ENCODE measurements around the gene ACOXL.
"Not testable (repeated sequence)": the region's sequence is repeated elsewhere in the genome, so short reads cannot be mapped to it uniquely, and the experiment has no call there.

ACOXL gene

DNA sequence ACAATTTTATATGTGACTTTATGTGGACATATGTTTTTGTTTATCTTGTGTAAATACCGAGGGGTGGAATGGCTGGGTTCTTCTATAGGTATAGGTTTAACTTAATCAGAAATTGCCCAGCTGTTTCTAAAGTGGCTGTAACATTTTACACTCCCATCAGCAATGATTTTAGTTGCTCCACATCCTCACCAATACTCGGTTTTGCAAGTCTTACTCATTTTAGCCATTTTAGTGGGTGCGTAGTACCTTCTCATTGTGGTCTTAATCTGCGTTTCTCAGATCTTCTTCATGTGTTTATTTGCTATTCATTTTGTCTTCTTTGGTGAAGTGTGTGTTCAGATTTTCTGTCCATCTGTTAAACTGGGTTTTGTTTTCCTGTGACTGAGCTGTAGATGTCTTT, 292.9 kb downstream of the ACOXL start:
- no peak for DNase-seq

GRCh38 chr2:111028720-111029119, 296.3 kb downstream of the ACOXL start:
- no peak for DNase-seq

GRCh38 chr2:111029181-111029927, 297.0 kb downstream of the ACOXL start:
- DNase-seq: no peak

DNA sequence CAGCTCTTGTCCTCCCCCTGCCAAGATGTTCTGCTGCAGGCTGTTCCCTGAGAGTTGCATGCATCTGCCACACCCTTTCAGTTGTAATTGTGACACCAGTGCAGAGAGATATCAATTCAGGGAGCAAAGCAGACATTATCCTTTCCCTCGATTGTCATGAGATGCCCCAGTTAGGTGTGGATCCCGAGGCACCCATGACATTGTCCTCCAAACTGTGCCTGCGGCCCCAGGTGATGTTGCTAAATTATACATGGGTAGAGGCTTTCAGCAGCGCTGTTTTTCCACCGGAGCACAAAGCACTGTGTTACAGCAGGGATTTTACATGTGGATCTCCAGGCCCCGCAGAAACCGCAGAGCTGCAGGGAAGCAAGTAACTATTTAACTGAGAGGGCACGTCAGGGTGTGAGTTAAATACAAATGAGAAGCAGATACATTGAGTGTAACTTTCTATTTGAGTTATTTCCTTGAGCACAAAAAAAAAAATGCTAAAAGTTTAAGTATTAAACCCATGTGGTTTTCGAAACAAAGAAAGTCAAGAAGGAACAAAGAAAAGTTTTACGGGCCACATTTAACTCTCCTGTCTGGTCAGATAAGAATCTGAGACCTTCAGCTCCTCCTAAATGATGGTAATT, 298.0 kb downstream of the ACOXL start:
- DNase-seq: no peak

GRCh38 chr2:111030945-111031344, 298.6 kb downstream of the ACOXL start:
- DNase-seq: no peak

DNA sequence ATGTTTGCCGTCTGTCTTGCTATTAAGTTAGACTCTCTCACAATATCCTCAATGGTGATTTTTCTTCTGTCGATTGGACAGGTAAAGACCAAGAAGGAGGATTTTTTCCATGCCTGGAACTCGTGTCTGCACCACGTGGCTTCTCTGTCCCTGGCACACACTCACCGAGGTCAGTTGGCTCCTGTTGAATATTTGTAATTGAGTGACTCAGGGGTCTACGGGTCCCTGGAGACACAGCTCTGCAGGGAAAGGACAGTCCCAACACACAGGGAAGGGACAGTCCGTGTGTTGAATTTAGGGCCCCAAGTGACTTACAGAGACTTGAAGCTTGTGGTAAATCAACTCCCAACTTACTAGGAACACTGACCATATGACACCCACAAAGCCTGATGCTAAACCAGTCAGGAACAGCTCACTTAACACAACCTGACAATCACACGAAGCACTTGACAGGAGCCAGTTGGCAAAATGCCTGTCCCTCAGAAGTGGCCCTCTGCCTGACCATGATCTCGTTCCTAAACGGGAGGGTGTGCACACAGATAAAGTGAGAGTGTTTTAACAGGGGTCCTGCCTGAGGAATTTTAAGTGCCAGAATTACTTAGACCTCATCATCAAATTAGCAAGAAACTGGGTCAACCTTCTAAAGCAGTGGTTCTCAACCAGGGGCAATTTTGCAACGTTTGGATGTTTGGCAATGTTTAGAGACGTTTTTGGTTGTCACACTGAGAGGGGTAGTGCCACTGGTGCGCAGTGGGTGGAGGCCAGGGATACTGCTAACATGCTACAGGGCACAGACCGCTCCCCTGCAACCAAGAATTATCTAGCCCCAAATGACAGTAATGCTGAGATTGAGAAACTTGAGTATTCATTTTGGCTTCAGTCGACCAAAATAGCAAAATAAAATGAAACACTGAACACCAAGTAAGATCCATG, 299.4 kb downstream of the ACOXL start:
- no peak for DNase-seq

GRCh38 chr2:111032721-111033429, 300.5 kb downstream of the ACOXL start:
- DNase-seq: no peak

DNA sequence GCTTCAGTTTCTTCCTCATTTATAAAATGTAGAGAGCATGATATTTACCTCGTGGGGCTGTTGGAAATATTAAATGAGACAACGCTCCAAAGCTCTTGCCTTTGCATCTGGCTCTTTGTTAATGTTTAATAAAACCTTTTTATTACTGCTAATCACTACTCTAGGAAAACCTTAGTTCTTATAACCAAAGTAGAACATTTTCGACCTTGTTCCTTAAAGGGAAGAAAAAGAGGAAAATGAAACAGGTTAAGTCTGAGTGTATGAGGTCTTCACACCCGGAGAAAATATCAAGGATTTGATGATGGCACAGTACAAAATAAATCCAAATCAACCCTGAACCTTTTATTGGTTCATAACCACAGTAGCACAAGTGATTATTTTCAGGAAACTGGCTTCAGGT, 301.8 kb downstream of the ACOXL start:
- no peak for DNase-seq

DNA sequence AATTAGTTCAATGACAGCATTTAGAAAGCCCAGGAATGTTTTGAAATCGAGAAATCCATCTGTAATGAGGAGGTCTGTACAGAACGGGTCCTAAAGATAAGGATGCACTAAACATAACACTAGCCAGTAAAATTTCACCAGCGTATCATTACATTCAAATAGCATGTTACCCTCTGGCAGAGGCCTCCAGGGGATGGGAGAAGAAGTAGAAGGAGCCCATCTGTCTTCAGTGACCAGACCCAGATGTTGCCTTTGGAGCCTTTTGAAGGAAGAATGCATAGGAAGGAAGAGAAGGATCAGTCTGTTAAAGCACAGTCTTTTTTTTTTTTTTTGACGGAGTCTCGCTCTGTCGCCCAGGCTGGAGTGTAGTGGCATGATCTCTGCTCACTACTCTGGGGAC, 302.2 kb downstream of the ACOXL start:
- no peak for DNase-seq

DNA sequence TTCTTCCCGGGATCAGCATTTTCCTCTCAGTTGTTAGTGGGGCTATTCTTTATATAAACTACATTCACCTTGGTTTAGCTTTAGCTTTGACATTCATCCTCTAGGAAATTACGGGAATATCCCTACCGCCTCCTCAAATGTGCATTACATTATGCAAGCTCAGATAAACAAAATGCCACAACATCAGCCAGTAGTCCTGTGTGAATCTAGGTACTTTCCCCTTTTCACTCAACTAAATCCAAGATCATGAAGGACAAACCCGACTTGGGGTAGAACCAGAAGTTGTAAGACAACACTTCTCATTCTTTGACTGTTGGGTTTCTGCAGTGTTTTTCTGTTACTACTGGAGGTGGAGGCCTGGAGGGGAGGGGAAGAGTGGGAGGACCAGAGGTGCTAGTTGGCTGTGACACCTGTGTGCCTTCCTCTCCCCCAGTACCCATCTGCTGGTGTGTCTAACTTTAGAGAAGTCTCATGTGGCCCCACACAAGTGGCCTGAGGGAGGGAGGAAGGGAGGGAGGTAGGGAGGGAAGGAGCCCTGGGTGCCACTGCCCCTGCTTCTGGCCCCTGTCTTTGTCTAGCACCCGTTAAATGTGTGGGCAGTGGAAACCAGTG, 303.6 kb downstream of the ACOXL start:
- DNase-seq: no peak

- no peak for DNase-seq
Measured at GRCh38 chr2:111037128-111037527, 304.8 kb downstream of the ACOXL start.

DNA sequence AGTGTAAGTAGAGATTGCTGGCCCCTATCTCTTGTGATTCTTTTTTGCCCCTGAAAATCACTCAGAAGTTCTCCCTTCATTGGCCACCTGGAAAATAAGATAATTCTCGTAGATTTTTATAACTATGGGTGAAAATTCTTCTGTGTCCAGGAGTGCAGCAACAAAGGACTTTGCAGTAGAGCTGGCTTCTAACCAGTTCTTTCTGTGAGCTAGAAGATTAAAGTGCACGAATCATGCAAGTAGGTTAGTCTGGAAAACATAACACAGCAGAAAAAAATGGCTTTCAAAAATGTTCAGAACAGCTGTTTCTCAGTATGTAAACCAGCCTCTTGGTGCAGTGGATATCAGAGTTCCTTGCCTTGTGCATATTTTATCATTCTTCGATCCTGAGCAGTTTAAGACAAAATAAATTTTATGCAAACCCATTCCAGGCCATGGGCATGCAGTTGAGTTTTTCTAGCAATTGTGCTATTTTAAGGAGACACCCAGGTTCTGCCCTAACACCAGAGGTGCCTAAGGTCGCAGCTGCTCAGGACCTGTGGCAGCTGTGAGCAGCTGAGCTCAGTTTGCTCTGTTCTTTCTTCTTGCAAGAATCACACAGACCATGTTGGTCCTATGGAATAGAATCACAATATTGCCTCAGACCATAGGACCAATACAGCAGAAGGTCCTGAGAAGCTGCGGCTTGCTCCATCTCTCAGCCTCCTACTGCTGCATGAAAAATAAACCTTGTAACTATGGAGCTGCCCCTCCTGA, 307.4 kb downstream of the ACOXL start:
- DNase-seq: no peak

GRCh38 chr2:111041398-111042202, 309.2 kb downstream of the ACOXL start:
- DNase-seq: no peak

DNA sequence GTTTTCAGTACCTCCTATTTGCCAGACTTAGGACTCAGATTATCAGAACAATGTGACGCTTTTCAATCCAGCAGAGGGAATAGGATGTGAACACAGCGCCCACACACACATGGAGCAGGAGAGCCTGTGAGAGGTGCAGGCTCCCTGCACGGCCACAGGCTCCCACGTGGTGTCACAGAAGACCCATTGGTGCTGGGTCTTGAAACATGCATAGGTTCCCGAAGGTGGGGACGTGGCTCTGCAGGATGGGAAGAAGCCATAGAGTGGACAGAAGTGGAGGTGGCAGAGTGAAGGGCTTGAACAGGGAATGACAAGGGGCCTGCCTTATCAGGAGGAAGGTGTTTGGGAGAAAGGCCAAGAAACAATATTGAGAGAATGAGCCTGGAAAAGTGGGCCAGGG, 309.9 kb downstream of the ACOXL start:
- no peak for DNase-seq

DNA sequence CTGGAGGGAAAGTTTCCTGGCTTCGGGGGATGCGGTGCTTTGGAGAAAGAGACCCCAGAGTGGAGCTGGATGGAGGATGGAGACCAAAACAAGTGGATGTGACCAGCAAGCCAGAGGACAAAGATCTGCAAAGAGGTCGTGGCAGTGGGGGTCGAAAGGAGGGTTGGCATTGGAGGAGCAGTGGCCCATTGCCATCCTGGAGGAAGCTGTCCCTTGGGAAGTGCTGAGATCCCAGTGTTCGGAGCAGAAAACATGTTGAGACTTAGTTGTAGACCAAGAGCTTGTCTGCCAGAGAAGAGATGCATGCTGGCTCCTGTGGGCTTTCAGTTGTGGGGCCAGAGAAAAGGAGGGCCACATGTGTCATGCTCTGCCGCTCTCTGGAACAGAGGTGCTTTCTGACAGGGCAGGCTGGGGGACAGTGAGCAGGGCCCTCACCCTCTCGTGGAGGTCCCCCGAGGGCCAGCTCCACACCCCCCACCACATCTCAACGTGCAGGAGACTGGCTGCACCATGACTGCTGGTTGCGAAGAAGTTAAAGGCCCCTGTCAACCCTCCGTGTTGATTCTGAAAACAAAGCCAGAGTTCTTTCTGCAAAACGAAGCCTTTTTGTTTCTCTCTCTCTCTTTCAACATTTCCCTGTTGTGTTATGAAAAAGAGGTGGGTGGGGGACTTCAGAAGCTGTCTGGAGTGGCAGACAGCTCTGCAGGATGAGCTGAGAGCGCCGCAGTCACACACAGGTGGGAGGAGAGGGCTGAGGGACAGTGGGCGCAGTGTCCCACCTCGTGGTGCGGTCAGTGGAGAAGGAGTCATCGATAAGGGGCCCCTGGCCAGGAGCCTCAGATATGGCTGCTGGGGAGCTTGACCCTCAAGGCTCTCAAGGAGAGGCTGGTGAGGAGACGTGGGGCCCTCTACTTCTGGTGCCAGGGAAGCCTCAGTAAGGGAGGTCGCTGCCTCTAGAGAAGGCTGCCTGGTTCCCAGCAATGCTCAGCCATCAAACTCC, 310.7 kb downstream of the ACOXL start:
- no peak for DNase-seq

DNA sequence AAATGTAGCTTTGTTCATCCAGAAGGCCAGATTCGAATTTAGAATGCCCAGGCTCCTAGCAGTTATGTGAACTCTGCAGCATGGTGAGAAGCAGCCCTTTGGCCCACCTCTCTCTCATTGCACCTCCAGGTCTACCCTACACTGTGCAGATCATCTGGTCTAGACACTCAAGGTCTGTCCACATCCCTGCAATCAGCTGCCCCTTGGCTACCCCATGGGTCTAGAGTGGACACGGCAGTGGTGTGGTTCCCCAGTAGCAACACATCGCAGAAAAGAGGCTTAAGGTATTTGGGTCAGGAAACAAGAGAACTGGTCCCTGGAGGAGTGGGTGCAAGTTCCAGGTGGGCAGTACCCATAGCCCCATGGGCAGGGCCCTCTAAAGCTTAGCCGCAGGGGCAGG, 311.7 kb downstream of the ACOXL start:
- DNase-seq: no peak

DNA sequence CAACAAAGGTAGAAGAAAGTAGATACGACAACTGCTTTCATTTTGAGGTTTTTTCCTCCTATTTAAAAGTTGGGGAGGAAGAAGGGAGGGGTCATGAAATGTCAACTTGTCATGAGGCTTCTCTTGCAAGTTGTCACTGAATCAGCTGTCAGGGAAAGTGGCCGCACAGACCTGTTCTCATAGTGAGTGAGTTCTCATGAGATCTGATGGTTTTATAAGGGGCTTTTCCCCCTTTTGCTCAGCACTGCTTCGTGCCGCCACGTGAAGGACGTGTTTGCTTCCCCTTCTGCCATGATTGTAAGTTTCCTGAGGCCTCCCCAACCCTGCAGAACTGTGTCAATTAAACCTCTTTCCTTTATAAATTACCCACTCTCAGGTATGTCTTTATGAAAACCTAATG, 312.9 kb downstream of the ACOXL start:
- DNase-seq: not testable (repeated sequence)

DNA sequence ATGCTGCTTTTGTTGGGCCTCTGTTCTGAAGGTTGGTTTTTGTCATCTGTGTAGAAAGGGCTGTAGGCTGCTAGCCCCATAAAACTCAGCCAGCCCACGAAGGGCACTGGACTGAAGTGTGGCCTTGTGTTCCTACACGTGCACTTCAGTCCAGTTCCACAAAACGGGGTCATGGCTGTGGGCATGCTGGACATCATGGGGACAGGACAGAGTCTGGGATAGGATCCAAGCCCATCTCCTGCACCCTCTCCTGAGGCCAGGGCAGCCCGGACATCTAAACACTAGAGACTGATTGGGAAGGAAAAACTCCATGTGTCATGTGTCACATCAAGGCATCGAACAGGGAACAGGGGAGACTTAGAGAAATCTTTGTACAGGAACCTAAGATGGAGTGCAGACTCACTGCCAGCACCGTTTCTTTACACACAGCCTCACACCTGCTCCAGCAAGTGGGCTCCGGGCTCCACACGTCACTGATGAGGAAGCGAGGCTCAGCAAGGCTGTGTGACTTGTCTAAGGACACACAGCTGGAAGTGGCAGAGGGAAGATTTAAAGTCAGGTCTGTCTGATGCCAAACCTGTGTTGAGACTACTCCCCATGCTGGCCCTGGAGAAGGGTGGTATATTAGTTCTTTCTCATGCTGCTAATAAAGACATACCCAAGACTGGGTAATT, 313.5 kb downstream of the ACOXL start:
- DNase-seq: no peak

GRCh38 chr2:111046670-111047069, 314.3 kb downstream of the ACOXL start:
- no peak for DNase-seq
